Inferior parietal cortex (tissue), 1 donor: ENCODE data around the gene CACNA1S.

ENCODE experiments used
- DNase-seq: peaks from one replicate; pipeline ENCODE4 v3.0.0-alpha.2; 2016; ENCODE audit errors: extremely low spot score

CACNA1S gene

DNA sequence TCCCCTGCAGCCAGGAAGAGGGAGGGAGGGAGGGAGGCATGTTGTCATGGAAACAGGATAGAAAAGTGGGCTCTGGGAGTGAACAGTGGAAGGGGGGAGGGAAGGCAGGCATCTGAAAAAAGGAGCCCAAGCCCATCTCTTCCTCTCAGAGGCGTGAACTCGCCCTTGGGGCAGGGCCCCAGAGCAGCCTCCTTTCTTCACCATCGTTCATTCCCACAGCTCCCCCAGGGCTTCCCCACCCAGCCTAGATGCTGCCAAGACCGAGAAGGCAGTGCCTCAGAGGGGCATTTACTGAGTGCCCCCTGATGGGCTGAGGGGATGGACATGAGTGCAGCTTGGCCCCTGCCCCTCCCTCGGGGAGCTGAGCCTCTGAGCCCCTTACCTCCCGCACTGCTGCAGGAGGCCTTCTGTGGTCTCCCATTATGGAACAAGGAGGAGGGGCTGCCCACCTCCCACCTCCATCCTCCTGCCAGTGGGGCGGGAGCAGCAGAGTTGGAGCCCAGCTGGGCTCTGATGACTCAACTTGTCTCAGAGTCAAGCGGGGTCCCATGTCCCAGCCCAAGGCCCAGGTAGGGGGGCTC, 49.6 kb downstream of the CACNA1S start:
- no peak for DNase-seq

DNA sequence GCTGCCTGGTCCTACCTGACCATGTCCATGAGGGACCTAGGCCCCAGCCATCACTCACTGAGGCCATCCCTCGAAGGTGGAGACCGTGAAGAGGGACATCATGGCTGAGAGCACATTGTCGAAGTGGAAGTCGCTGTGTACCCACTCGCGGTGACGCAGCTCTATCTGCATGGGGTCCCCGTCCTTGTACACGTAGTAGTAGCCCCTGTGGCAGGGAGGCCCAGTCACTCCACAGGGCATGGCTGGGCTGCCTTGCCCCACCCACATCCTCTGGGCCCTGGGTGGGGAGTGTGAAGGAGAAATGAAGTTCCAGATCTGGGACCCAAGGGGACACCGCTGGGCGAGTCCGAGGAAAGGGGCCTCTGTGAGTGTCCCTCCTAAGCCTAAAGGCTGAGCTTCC, 50.3 kb downstream of the CACNA1S start:
- no peak for DNase-seq

DNA sequence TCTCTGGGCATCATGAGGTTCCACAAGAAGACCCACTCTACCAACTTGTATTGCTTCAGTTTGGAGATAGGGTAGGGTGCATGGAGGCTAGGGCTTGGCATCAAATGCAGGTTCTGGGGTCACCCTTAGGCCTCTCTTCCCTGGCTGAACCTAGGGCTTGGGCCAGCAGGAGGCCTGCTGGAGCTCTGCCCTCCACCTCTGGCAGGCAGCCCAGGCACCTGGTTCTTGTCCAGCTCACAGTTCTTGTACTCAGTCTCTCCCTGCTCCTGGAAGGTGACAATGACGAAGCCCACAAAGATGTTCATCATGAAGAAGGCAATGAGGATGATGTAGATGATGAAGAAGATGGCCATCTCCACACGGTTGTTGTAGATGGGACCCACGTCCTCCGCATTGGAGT, 51.2 kb downstream of the CACNA1S start:
- no peak for DNase-seq

DNA sequence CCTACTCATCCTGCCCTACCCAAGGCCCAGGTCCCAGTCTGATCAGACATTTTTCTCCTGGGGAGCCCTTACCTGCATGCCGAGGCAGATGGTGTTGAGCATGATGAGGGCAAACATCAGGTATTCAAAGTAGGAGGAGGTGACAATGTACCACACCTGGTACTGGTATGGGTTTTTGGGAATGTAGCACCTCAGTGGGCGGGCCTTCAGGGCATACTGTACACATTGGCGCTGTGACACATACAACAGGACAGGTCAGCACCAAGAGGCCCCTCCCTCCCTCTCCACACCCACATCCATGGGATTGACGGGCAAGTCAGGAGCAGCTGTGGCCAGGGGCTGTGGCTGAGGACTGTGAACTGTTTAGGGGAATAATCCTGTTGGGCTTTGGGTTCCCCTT, 51.6 kb downstream of the CACNA1S start:
- no peak for DNase-seq

DNA sequence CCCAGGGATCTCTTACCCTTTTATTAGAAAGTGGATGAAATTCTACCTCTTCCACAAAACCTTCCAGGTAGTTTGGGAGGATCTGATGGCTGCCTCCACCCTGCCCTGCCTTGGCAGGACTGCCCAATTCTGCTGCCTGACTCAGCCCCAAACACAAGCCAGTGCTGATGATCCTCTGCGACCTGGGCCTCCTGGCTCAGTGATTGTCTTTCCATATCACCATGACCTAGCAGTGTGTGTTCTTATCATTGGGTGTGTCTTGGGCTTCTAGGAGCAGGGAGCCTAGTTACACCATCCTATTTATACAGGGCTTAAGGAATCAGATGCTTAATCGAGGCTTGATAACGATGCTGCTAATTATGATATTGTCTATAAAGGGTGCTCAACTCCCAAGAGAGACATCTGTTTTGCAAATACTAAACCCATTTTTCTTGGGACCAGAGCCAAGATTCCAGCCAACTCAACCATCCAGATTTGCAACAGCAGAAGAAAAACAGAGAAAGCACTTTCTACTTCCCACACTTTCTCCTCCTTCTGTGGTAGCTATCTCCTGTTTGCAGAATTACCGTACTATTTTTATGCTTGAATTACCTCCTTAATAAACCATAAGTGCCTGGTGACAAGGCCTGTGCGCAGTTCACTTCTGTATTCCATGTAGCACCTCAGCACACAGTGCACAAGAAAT, 52.2 kb downstream of the CACNA1S start:
- peak; percentile 56 for DNase-seq

DNA sequence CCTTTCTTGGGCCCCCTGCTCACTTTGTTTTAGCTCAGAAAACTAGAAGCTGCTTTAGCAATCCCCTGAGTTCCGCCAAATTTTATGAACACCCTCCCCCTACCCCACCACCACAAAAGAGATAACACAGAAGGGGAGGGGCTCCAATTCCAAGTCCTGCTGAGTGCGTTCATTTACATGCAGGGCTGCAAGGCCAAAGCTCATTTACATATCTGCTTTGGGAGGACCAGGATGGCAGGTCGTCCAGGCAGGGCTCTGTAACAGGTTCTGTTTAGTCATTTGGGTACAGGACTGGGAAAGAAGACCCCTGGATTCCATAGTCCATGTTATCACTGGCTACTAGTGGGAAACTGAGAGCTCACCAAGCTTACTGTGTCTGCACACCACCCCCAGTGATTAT, 52.8 kb downstream of the CACNA1S start:
- no peak for DNase-seq

DNA sequence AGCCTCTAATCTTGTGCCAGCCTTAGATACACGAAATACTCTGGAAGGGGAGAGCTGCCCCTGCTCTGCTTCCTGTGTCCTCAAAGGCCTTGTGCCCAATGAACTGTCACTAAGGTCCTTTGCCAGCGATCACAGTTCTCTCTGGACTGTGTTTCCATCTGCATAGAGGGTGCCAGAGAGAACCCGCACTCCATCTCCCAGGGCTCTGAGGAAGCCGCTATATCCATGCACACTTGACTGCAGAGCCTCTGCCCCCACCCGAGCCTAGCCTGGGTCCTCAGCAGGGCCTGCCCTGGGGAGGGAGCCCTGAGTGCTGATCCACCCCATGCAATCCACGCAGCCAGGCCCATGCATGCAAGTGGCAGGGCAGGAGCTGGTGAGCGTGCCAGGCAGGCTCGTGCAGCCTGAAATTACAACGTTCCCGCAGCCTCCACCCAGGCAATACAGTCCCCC, 58.1 kb downstream of the CACNA1S start:
- DNase-seq: no peak

DNA sequence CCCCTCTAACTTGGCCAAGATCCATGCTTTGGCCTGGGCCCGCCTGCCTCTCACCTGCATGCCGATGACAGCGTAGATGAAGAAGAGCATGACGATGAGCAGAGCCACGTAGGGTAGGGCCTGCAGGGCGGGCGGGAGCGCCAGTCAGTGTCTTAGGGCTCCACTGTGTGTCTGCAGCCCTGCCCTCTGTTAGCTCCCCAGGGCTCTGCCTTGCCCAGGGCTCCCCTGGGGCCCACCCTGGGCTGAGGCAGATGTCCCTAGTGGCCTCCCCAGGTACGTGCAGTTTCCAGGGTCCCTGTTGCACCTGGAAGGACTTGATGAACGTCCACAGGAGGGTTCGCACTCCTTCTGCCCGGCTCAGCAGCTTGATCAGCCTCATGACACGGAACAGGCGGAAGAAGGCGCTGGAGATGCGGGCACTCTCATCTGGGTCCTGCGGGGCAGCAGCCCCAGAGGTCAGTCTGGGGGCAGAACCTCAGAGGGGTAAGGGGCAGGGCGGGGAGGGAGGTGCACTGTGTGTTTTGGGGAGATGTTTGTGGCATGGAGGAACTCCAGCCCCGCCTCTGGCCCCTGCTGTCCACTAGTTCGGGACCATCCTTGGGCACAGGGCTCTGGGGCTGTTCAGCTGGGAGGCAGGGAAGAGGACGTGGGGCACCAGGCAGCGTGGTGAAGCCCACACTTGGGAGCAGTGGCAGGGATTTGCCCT, 58.9 kb downstream of the CACNA1S start:
- no peak for DNase-seq

DNA sequence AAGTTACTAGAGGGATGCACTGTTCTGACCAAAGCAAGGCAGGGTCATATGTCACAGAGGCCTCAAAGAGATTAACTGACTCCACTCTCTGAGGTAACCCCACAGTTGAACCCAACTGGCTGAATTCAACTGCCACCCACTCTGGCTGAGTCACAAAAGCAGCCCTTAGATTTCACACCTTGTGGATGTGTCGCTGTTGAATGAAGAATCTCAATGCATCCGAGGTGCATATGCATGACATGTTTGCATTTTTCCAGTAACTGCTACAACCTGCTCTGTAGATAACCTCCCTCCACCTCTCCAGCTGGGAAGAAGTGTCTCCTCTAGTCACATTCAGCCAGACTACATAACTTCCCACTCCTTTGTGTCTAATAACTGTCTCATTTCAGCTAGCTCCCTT, 60.8 kb downstream of the CACNA1S start:
- peak; percentile 42 for DNase-seq

DNA sequence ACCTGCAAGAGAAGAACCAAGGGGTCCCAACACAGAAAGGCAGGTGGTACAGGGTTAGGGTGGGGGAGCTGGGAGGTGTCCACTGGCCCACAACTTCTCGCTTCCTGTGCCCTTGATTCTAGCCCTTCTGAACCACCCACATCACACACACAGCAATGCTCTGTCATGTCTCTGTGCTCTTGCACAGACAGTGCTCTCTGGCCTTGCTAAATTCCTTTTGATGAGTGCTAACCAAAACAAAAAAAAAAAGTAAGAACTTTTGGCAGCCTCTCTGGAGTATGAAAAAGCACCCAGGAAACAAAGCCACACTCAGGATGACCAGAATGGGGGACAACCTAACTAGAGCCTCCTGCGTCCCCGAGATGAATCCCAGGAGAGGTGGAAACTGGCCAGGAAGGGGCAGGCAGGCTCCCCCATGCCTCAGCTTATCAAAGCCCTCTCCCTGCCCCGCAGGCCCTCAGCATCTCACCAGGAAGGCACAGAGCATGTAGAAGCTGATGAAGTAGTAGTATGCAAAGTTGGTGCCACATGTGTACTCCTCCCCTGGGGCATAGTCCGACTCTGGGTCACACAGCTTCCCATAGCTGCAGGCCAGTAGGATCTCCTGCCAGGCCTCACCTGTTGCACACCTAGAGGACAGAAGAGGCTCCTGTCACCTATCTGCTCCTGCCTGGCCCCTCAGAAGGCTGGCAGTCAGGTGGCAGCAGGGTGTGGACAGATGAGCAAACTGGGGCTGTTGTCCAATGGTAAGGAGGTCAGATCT, 61.5 kb downstream of the CACNA1S start:
- no peak for DNase-seq

DNA sequence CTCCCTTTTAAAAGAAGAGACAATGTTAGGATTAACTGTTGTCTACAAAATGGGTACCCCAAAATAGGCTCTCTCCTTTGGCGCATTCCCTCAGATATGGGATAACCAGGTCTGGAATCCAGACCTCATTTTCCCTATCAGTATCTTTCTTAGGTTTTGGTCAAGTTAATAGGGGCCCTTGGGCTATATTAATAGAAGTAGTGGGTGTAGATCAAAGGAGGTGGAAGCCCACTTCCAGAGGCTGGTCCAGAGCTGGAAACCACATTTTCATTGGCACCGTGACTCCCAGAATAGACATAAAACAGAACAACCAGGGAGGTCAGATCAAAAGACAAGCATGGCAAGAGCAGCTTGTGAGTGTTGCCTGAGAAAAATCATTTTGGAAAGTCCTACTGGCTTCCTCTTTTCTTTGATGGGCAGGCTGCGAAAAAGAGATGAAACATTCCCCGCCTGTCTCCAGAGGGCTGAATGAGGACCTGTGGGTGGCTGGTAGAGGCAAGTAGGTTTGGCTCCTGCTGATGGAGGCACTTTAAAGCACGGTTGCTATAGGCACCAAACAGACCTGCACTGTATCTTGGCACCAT, 62.9 kb downstream of the CACNA1S start:
- no peak for DNase-seq

DNA sequence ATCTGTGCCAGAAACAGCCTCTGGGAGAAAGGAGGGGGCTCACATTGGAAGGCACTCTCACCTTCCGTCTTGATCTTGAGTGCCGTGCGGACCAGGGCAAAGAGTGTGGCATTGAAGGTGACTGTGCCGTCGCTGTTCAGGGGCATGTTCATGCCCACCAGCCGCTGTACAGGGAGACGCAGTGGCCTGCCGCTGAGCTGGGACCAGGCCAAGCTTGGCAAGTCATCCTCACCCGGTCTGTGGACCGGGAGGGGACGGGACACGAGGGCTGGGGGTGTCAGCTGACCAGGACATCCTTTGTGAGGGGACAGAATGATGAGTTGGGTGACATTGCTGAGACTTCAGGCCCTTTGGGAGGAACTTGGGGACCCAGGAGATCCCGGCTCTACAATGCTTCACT, 63.7 kb downstream of the CACNA1S start:
- no peak for DNase-seq

DNA sequence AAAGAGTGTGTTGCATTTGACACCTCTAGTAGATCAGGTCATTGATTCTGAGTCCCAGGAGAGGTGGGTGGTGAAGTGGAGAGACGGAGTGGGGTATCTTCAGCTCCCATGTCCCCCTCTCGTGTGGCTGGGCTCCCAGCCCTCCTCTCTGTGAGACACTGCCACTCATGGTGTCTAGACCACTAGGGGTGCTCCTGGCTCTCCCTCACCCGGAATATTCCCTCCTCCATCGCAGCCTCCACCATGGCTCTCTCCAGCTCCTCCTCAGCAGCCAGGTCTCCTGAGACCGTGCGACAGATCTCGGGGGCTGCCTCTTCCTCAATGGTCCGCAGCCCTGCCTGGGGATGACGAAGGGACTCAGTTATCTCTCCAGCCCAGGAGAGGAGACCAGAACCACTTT, 68.1 kb downstream of the CACNA1S start:
- no peak for DNase-seq

DNA sequence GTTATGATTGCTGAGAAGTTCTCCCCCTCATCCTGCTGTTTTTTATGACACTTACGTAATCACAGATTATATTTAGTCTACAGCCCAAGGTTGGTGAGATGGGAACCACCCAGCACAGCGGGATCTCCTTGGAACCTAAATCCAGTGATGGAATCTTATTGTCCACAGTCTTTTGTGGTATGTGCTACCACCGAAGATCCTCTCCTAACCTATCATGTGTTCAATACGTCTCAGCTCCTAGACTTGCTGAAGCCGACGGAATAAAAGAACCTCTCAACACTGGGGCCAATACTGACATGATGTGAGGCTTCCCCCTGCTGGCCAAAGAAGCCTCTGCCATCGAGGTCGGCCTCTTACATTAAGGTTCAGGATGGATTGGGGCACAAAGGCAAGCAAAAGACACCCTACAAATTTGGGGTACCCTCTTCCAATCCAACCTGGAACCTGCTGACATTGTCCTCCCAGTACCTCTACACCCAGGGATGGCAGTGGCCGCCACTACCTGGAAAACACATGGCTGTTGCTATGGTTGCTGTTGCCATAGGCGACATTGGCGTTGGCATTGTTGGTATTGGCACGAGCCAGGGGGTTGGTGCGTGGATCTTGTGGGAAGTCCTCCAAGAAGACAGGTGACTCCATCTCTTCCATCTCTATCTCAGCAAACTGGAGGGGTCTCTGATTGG, 69.3 kb downstream of the CACNA1S start:
- DNase-seq: peak; percentile 87

DNA sequence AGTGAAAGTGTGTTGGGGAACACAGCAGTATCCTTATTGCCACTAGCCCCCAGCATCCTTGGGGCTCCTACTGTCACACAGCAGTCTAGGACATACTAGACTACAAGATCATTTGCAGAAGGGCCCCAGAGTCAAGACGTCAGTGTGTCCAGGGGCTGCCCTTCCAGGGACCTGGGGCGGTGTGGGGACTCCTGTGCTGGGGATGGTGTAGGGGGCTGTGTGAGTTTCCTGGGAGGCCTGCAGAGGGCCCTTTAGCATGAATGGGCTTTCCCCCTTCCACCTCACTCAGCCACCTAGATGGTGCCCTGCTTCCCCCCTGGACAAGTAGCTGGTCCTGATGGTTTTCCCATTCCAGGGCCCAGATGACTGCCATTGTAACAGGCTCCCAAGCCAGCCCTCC, 71.2 kb downstream of the CACNA1S start:
- no peak for DNase-seq

DNA sequence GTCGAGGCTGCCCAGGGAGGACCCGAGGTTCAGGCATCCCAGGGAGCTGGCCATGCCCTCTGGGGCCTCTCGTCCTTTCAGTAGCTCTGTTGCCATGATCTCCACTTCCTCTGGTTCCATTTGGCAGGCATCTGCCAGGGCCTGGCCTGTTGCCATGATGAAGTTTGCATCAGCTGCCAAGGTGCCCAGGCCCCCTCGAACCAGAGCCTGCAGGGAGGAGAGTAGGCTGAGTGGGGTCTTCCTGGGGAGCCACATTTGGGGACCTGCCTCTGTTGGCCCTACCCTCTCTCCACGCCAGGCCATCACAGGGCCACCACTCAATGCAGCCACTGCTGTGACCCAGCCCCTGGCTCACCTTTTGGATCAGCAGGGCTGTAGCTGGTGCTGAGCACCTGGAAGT, 72.3 kb downstream of the CACNA1S start:
- DNase-seq: no peak

DNA sequence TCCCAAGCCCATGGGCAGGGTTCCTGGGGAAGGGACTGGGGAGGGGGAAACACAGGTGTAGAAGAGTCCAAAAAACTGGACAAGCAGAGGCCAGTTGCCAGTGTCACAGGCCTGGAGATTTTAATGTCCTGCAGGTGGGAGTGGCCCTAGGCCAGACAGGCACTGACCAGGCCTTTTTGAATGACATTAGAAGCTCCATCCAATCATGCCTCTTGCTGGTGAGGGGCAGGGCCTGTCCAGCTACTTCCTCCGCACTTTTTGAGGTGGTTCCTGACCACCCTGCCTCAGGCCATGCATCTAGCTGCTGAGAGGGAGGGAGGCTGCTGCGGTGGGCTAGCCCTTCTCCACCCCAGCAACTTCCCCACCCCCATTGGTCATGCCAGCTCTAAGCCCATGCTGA, 72.8 kb downstream of the CACNA1S start:
- no peak for DNase-seq

DNA sequence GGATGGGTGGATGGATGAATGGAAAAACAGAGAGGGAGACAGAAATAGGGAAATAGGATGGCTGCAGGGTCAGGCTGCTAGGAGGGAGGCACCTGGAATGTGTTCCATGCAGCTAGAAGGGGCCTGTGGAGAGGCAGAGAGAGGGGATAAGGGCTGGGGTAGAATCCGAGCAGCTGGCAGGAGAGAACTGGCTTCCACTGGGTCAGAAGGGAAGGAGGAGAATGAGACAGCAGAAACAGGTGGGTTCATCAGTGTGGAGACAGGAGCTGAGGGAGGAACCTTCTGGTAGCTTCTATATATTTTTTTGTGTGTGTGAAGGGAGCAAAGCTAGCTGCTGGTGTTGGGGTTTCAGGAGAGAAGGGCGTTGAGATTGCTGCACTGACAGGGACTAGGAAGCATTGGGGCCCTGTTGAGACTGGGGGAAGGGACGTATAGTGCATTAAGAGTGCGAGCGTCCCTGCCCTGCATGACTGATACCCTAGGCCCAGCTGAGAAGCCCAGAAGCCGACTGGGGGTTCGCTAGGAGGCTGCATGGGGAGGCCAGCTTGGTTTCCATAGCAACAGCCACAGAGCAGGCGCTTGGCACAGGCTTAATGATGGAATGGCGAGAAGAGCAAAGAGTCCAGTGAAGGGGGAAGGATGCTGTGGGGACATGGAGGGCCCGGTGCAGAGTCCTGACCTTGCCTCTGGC, 73.9 kb downstream of the CACNA1S start:
- no peak for DNase-seq

DNA sequence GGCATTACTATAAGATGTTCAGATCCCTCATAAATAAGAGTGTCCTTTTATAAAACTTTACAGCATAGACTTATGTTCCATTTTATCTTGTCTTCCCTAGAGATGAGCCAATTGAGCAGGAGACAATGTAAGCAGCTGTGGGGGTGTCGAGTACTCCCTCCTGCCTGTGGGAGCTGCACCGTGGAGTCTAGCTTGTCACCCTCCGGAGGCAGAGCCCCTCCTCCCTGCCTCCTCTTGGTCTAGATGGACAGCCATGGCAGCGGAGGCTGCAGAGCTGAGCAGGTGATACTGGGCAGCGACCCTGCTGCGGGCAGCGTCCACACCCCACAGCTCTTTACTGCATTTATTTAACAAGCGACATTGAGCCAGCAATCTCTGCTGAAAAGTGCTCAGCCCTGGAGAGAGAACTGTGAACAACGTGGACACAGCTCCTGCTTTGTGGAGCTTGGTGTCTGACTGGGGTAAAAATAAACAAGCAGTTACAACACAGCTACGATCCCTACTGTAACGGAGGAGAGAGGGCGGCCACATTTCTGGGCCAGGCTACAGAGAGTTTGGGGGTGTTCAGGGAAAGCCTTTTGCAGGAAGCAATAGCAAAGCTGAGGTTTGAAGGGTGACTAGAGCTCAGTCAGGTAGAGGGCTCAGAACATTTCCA, 75.9 kb downstream of the CACNA1S start:
- no peak for DNase-seq

DNA sequence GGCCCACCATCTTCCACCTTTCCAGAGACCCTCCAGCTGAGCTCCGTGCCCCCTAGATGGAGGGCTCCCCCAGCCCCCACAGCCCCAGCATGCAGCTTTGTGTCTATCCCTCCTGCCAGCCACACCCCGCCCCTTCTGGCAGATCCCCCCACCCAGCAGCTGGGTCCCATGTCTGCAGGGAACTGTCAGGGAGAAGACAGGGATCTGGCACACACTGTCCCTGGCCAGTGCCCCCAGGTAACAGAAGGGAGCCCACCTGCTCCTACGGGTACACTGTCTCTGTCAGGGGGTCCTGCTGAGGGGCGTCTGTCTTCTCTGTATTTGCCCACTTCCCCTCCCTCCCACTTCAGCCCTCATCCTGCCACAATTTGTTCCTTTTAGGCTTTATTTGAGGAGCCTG, 77.6 kb downstream of the CACNA1S start:
- DNase-seq: no peak
